SK-N-SH (cell line): ENCODE data around the gene PCNX2. TPM values are rescaled to one million over a fixed set of nuclear protein-coding genes. Genes with fewer than 3 reads are reported as not detected.

Source experiments
- CTCF ChIA-PET: fragments of 300-600, 350-600 bp; formaldehyde crosslinking; extraction: SDS; loops from one replicate; lab custom pipeline; 2021; lab: Yijun Ruan, JAX
- POLR2A ChIA-PET: fragments of 350-600 bp; sonication (Branson Sonifier 250); formaldehyde crosslinking; extraction: SDS; loops from one replicate; lab custom pipeline; 2020; ENCODE audit warnings: antibody characterized with exemption, inconsistent platforms; lab: Yijun Ruan, JAX
- DNase-seq: peaks from one replicate; pipeline ENCODE4 v3.0.0; 2012
- H2AFZ ChIP-seq: fragments of 200-600 bp; sonication (generic); 2 replicates; pipeline ENCODE4 v1.8.1; 2016; ENCODE audit warnings: antibody characterized with exemption, mild to moderate bottlenecking, low read depth
- H3F3A ChIP-seq: fragments of 200-600 bp; sonication (generic); replicated peaks from 2 replicates; pipeline ENCODE3; 2016; ENCODE audit warnings: antibody characterized with exemption, mild to moderate bottlenecking; ENCODE audit not compliant: insufficient read depth
- H3K27ac ChIP-seq, 2 experiments: fragments of 200-500 bp in 1 of 2; fragments of 200-600 bp in 1 of 2; sonication (Bioruptor generic) in 1 of 2; sonication (generic), shearing (Covaris generic) in 1 of 2; 2 replicates each; pipeline versions ENCODE4 v1.5.1 to v1.6.1; 2014 to 2016; ENCODE audit warnings: low read depth in 2 of 2, inconsistent platforms in 1 of 2, low read length in 1 of 2, mild to moderate bottlenecking in 1 of 2, mixed read lengths in 1 of 2
- H3K27me3 ChIP-seq: fragments of 200-600 bp; sonication (generic), shearing (Covaris generic); 2 replicates; pipeline ENCODE4 v1.6.1; 2016; ENCODE audit warnings: mixed run types; ENCODE audit not compliant: insufficient read depth
- H3K36me3 ChIP-seq, 2 experiments: fragments of 200-500 bp in 1 of 2; fragments of 200-600 bp in 1 of 2; sonication (Bioruptor generic) in 1 of 2; sonication (generic) in 1 of 2; replicated peaks in 1 of 2; 2 replicates each; pipeline versions ENCODE3 to v1.5.1; 2014 to 2016; ENCODE audit warnings: low read length in 1 of 2, mild to moderate bottlenecking in 1 of 2; ENCODE audit not compliant: insufficient read depth in 2 of 2, control insufficient read depth in 1 of 2
- H3K4me1 ChIP-seq, 2 experiments: fragments of 200-500 bp in 1 of 2; fragments of 200-600 bp in 1 of 2; sonication (Bioruptor generic) in 1 of 2; sonication (generic), shearing (Covaris generic) in 1 of 2; 2 replicates each; pipeline versions ENCODE4 v1.5.1 to v1.6.1; 2014 to 2016; ENCODE audit warnings: low read depth in 1 of 2, low read length in 1 of 2, mixed run types in 1 of 2; ENCODE audit not compliant: insufficient read depth in 2 of 2, control insufficient read depth in 1 of 2
- H3K4me2 ChIP-seq: fragments of 200-600 bp; sonication (generic), shearing (Covaris generic); 2 replicates; pipeline ENCODE4 v1.6.1; 2017; ENCODE audit warnings: mixed run types
- H3K4me3 ChIP-seq, 2 experiments: fragments of 200-500 bp in 1 of 2; fragments of 200-600 bp in 1 of 2; sonication (Bioruptor generic) in 1 of 2; sonication (generic), shearing (Covaris generic) in 1 of 2; 2 replicates each; pipeline versions ENCODE4 v1.5.1 to v1.8.1; 2014 to 2016; ENCODE audit warnings: low read depth in 2 of 2, inconsistent platforms in 1 of 2, low read length in 1 of 2, mild to moderate bottlenecking in 1 of 2, mixed read lengths in 1 of 2, moderate library complexity in 1 of 2
- H3K79me2 ChIP-seq: fragments of 200-600 bp; sonication (generic); 2 replicates; pipeline ENCODE4 v1.8.1; 2017; ENCODE audit warnings: mild to moderate bottlenecking; ENCODE audit not compliant: insufficient read depth
- H3K9ac ChIP-seq: fragments of 200-600 bp; sonication (generic); 2 replicates; pipeline ENCODE4 v1.6.1; 2017; ENCODE audit warnings: mixed run types
- H3K9me2 ChIP-seq: fragments of 200-600 bp; sonication (generic); 2 replicates; pipeline ENCODE4 v1.6.1; 2017; ENCODE audit warnings: mixed run types
- H3K9me3 ChIP-seq: fragments of 200-600 bp; sonication (generic); 2 replicates; pipeline ENCODE4 v1.6.1; 2017; ENCODE audit warnings: mixed run types, mild to moderate bottlenecking, moderate library complexity
- H4K20me1 ChIP-seq: fragments of 200-600 bp; sonication (generic); 2 replicates; pipeline ENCODE4 v1.6.1; 2017; ENCODE audit warnings: mild to moderate bottlenecking, mixed run types; ENCODE audit not compliant: insufficient read depth
- CHD2 ChIP-seq: fragments of 150-350 bp; IDR thresholded peaks from 2 replicates; pipeline ENCODE4 v1.6.1; 2018; ENCODE audit warnings: low read length; ENCODE audit not compliant: partially characterized antibody
- CTCF ChIP-seq: fragments of 200-600 bp; sonication (generic); IDR thresholded peaks from 2 replicates; pipeline ENCODE4 v1.6.1; 2017; ENCODE audit warnings: antibody characterized with exemption, mild to moderate bottlenecking, moderate library complexity
- ELF1 ChIP-seq: IDR thresholded peaks from 2 replicates; pipeline ENCODE4 v1.4.0; 2012
- EZH2phosphoT487 ChIP-seq: fragments of 200-600 bp; sonication (generic); IDR thresholded peaks from 2 replicates; pipeline ENCODE4 v1.6.1; 2017; ENCODE audit warnings: low read depth, mixed run types, mild to moderate bottlenecking, antibody characterized with exemption, moderate library complexity, borderline replicate concordance
- FOSL2 ChIP-seq: IDR thresholded peaks from 2 replicates; pipeline ENCODE4 v1.4.0; 2012; ENCODE audit warnings: low read depth, mild to moderate bottlenecking, moderate library complexity, borderline replicate concordance
- FOXM1 ChIP-seq: IDR thresholded peaks from 2 replicates; pipeline ENCODE4 v1.4.0; 2012; ENCODE audit warnings: low read depth, mild to moderate bottlenecking
- GABPA ChIP-seq: IDR thresholded peaks from 2 replicates; pipeline ENCODE4 v1.4.0; 2012; ENCODE audit warnings: low read depth, mild to moderate bottlenecking
- GATA2 ChIP-seq: sonication (generic); formaldehyde crosslinking; IDR thresholded peaks from 2 replicates; pipeline ENCODE4 v1.5.0; 2020; ENCODE audit warnings: mild to moderate bottlenecking, missing genetic modification reagents
- JUND ChIP-seq: IDR thresholded peaks from 2 replicates; pipeline ENCODE4 v1.4.0; 2012
- MAX ChIP-seq: IDR thresholded peaks from 2 replicates; pipeline ENCODE4 v1.4.0; 2012; ENCODE audit warnings: low read depth
- MEF2A ChIP-seq: IDR thresholded peaks from 2 replicates; pipeline ENCODE4 v1.4.0; 2012; ENCODE audit warnings: low read depth, borderline replicate concordance
- NRF1 ChIP-seq: IDR thresholded peaks from 2 replicates; pipeline ENCODE4 v1.6.1; 2012; ENCODE audit warnings: low read depth, mild to moderate bottlenecking, low read length
- RAD21 ChIP-seq: IDR thresholded peaks from 2 replicates; pipeline ENCODE4 v1.6.1; 2012; ENCODE audit warnings: mild to moderate bottlenecking, low read length
- RCOR1 ChIP-seq: fragments of 150-350 bp; IDR thresholded peaks from 2 replicates; pipeline ENCODE4 v1.6.1; 2017; ENCODE audit warnings: antibody characterized with exemption, low read length
- RFX5 ChIP-seq: IDR thresholded peaks from 2 replicates; pipeline ENCODE4 v1.6.1; 2012; ENCODE audit warnings: mild to moderate bottlenecking, improper control_type of control experiment, low read length
- RXRA ChIP-seq: IDR thresholded peaks from 2 replicates; pipeline ENCODE4 v1.4.0; 2012; ENCODE audit warnings: low read depth, mild to moderate bottlenecking, borderline replicate concordance
- SIN3A ChIP-seq: IDR thresholded peaks from 2 replicates; pipeline ENCODE4 v1.6.1; 2012; ENCODE audit warnings: low read depth, mild to moderate bottlenecking, low read length, moderate library complexity, borderline replicate concordance
- SMC3 ChIP-seq: IDR thresholded peaks from 2 replicates; pipeline ENCODE4 v1.6.1; 2012; ENCODE audit warnings: low read depth, low read length, improper control_type of control experiment
- TAF1 ChIP-seq: IDR thresholded peaks from 2 replicates; pipeline ENCODE4 v1.6.1; 2012; ENCODE audit warnings: low read depth, mild to moderate bottlenecking, low read length, moderate library complexity, borderline replicate concordance
- TEAD4 ChIP-seq: IDR thresholded peaks from 2 replicates; pipeline ENCODE4 v1.4.0; 2012; ENCODE audit warnings: mild to moderate bottlenecking, borderline replicate concordance; ENCODE audit not compliant: insufficient read depth
- YY1 ChIP-seq: IDR thresholded peaks from 2 replicates; pipeline ENCODE4 v1.4.0; 2012; ENCODE audit warnings: low read depth, mild to moderate bottlenecking
- WGBS: methylation state at CpG from one replicate; pipeline ENCODE4 v1.1.6; 2017; ENCODE audit warnings: low lambda C conversion rate; 5-methylcytosine and 5-hydroxymethylcytosine counted together
- polyA plus RNA-seq, 3 experiments: library from polyadenylated mRNA; depleted of rRNA; stranded (reverse); fragments of >200 nt; gene quantifications; 2 replicates each; pipeline ENCODE4 v1.2.3, GENCODE V29; 2012
- TF ChIP-seq, protein P1 (sequence below): IDR thresholded peaks from 2 replicates; pipeline ENCODE4; 2012
- TF ChIP-seq, protein P2 (sequence below): IDR thresholded peaks from 2 replicates; pipeline ENCODE4 v1.6.1; 2012; ENCODE audit warnings: mild to moderate bottlenecking, low read depth, low read length, moderate library complexity
- TF ChIP-seq, protein P3 (sequence below): fragments of 150-350 bp; IDR thresholded peaks from 2 replicates; pipeline ENCODE4 v1.6.1; 2017; ENCODE audit warnings: antibody characterized with exemption, low read length, low read depth, borderline replicate concordance

PCNX2 gene
- polyA plus RNA-seq, 1 of the 3 experiments (the other 2 are of a cell fraction), result 10.6 TPM

GRCh38 chr1:233211595-233211994 lies 83.9 kb downstream of the PCNX2 start (continued):
- no peak for TF ChIP-seq NRF1
- no peak for TF ChIP-seq RXRA
- TF ChIP-seq TEAD4, result no peak
- no peak for TF ChIP-seq CHD2
- no peak for TF ChIP-seq EZH2phosphoT487
- TF ChIP-seq YY1, result no peak
- no peak for TF ChIP-seq ELF1
- no peak for TF ChIP-seq SIN3A
- TF ChIP-seq CTCF, result no peak
- TF ChIP-seq, all 33 proteins: peak for 0

DNA sequence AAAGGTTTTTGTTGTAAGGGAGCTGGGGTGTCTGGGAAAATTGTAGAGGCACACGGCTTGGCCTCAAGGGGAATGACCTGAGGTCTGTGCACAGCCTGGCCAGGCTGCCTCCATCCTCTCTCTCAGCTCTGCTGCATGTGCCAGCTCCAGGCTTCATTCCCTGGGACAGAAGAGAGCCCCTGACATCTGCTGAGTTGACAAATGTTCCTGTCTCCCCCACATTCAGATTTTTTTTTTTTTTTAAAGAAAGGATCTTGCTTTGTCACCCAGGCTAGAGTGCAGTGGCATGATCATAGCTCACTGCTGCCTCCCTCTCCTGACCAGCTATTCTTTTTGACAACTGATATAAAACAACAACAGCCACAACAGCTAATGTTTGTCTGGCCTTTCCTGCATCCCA lies 84.4 kb downstream of the PCNX2 start:
- peaks cover 0 to 2% of the 10 kb centered on the region in 2 experiments; a peak in 2 of 4 replicates for H3K4me1 ChIP-seq
- H2AFZ ChIP-seq, result no peak overlapping the region
- 90% methylated on average over 1 of the region's 1 CpG for WGBS
- H3K36me3 ChIP-seq, result peaks cover 0 to 5% of the 10 kb centered on the region in 2 experiments
- H3K9me2 ChIP-seq, result no peaks in the 10 kb centered on the region
- H3K9ac ChIP-seq, result no peak overlapping the region
- no peak for DNase-seq
- ChIA-PET POLR2A (no interaction called here), CTCF (interaction anchor here (0.6 kb wide), 1 partner anchor 698 kb away, joined by 4 read pairs; no protein-coding TSS in a partner anchor)
- no peaks in the 10 kb centered on the region for H3F3A ChIP-seq
- H3K4me2 ChIP-seq, result no peak overlapping the region
- TF ChIP-seq RAD21 (no peak), NRF1 (no peak), ELF1 (no peak), MAX (no peak), CHD2 (no peak), FOXM1 (no peak), SMC3 (no peak), GATA2 (CRISPR knock-in tag) (no peak), RFX5 (no peak), FOSL2 (no peak), MEF2A (no peak), TAF1 (no peak), YY1 (no peak), RCOR1 (no peak), SIN3A (no peak), JUND (no peak), GABPA (no peak)
- TF ChIP-seq, protein P1, sequence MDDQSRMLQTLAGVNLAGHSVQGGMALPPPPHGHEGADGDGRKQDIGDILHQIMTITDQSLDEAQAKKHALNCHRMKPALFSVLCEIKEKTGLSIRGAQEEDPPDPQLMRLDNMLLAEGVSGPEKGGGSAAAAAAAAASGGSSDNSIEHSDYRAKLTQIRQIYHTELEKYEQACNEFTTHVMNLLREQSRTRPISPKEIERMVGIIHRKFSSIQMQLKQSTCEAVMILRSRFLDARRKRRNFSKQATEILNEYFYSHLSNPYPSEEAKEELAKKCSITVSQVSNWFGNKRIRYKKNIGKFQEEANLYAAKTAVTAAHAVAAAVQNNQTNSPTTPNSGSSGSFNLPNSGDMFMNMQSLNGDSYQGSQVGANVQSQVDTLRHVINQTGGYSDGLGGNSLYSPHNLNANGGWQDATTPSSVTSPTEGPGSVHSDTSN, result no peak
- TF ChIP-seq, protein P2, sequence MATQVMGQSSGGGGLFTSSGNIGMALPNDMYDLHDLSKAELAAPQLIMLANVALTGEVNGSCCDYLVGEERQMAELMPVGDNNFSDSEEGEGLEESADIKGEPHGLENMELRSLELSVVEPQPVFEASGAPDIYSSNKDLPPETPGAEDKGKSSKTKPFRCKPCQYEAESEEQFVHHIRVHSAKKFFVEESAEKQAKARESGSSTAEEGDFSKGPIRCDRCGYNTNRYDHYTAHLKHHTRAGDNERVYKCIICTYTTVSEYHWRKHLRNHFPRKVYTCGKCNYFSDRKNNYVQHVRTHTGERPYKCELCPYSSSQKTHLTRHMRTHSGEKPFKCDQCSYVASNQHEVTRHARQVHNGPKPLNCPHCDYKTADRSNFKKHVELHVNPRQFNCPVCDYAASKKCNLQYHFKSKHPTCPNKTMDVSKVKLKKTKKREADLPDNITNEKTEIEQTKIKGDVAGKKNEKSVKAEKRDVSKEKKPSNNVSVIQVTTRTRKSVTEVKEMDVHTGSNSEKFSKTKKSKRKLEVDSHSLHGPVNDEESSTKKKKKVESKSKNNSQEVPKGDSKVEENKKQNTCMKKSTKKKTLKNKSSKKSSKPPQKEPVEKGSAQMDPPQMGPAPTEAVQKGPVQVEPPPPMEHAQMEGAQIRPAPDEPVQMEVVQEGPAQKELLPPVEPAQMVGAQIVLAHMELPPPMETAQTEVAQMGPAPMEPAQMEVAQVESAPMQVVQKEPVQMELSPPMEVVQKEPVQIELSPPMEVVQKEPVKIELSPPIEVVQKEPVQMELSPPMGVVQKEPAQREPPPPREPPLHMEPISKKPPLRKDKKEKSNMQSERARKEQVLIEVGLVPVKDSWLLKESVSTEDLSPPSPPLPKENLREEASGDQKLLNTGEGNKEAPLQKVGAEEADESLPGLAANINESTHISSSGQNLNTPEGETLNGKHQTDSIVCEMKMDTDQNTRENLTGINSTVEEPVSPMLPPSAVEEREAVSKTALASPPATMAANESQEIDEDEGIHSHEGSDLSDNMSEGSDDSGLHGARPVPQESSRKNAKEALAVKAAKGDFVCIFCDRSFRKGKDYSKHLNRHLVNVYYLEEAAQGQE, result no peak
- TF ChIP-seq, protein P3, sequence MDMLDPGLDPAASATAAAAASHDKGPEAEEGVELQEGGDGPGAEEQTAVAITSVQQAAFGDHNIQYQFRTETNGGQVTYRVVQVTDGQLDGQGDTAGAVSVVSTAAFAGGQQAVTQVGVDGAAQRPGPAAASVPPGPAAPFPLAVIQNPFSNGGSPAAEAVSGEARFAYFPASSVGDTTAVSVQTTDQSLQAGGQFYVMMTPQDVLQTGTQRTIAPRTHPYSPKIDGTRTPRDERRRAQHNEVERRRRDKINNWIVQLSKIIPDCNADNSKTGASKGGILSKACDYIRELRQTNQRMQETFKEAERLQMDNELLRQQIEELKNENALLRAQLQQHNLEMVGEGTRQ, result no peak
- no peak overlapping the region for H3K27ac ChIP-seq
- H4K20me1 ChIP-seq, result no peaks in the 10 kb centered on the region
- no peaks in the 10 kb centered on the region for H3K79me2 ChIP-seq
- H3K9me3 ChIP-seq, result no peaks in the 10 kb centered on the region
- H3K4me3 ChIP-seq, result no peak overlapping the region
- no peaks in the 10 kb centered on the region for H3K27me3 ChIP-seq
